MV-4-11 (cell line): ENCODE results near the gene SBF1.

Experiments
- DNase-seq: peaks from one replicate; lab custom pipeline; 2025; lab: John Stamatoyannopoulos, UW

The SBF1 gene

GRCh38 chr22:50467773-50468440 lies 6.9 kb downstream of the SBF1 start:
- no peak for DNase-seq

- no peak for DNase-seq
Measured at GRCh38 chr22:50467341-50467740, 7.5 kb downstream of the SBF1 start.

- no peak for DNase-seq
Measured at GRCh38 chr22:50465066-50465930, 9.5 kb downstream of the SBF1 start.

DNA sequence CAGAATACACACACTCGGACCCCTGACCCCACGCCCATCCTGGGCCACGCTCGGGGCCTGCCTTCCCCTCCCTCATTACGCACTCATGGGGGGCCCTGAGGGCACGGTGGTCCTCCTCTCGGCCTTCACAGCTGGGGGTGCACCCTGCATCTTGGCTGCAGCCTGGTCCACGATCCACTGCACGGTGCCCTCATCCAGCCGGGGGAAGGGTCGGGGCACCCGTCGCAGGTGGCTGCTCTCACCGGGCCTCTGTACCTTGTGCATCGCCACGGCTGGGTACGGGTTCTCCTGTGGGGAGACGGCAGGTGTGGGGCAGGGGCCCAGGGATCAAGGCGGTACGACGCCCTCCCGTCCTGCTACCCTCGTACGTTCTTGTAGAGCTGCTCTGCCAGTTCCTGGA lies 10.4 kb downstream of the SBF1 start:
- no peak for DNase-seq

- DNase-seq = no peak
Measured at GRCh38 chr22:50463188-50463900, 11.5 kb downstream of the SBF1 start.

- no peak for DNase-seq
Measured at GRCh38 chr22:50461979-50462540, 12.8 kb downstream of the SBF1 start.

- DNase-seq = no peak
Measured at GRCh38 chr22:50461536-50461935, 13.3 kb downstream of the SBF1 start.

- DNase-seq = no peak
Measured at GRCh38 chr22:50460938-50461337, 13.9 kb downstream of the SBF1 start.

DNA sequence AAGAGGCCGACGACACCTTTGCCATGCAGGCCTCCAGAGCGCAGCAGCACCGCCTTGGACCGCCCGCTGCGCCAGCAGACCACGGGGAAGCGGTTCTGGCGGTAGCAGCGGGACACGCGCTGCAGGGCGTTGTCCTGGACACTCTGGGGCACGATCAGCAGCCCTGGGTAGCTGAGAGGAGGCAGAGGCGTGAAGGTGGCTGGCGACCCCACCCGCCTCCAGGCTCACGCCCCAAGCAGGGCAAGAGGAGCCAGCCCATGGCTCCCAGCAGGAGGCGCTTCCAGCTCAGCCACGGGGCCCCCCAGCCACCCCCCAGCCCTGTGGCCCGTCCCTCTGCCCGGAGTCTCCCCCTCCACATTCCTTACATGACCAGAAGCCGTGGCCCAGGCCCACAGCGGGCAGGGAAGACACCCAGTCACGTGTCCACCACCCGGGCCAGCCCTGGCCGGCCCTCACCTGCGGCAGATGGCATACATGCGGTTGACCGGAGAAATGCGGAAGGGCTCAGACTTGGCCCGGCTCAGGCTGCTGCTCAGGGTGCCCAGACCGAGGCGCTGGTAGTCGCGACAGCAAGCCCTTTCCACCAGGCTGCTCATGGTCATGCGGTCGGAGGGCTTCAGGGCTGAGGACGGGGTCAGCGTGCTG lies 15.2 kb downstream of the SBF1 start:
- DNase-seq = no peak

DNA sequence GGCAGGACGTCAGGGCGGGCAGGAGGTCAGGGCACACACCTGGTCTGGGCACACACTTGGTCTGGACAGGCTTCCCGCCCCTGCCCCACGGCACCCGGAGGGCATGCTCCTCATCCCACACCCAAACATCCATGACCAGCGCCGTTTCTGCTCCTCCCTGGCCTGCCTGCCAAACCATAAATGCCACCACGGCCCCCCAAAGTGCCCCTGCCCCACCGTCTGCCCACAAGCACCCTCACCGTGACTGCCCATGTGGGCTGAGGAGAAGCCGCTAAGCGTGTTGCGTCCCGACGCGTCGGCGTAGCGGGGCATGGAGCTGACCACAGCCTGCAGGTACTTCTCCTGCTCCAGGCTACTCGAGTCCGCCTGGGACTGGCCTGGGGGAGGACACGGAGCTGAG lies 15.8 kb downstream of the SBF1 start:
- no peak for DNase-seq

DNA sequence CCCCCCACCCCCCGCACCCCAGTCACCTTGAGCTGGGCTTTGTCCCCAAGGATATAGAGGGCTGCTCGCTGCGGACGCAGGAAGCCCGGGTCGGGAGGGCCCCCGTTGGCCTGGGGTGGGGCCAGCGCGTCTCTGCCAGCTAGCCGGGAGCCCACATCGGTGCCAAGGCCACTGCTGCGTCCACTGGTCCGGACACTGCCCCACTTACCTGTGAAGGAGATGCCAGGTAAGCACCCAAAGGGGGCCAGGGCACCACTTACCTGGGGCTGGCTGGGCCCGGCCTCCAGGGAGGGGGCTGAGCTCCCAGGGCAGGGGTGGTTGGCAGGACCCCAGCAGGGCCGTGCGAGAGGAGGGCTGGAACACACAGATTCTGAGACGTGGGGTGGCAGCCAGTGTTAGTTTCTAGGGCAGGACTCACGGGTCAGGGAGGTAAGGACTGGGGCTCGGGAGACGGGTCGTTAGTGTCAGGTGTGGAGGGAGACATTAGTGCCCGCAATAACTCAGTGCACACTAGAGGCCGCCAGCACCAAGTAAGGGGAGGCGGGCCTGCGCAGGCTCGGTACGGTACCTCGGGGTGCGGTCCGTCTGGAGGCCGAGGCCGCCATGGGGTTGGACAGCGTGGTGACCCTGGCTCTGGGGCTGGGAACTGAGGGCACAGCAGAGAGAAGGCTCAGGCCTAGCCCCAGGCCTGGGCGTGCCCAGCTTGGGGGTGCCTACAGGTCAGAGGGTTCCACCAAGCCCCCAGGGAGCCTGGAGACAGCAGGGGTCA lies 18.2 kb downstream of the SBF1 start:
- no peak for DNase-seq

GRCh38 chr22:50456026-50456425 lies 18.8 kb downstream of the SBF1 start:
- DNase-seq = no peak

DNA sequence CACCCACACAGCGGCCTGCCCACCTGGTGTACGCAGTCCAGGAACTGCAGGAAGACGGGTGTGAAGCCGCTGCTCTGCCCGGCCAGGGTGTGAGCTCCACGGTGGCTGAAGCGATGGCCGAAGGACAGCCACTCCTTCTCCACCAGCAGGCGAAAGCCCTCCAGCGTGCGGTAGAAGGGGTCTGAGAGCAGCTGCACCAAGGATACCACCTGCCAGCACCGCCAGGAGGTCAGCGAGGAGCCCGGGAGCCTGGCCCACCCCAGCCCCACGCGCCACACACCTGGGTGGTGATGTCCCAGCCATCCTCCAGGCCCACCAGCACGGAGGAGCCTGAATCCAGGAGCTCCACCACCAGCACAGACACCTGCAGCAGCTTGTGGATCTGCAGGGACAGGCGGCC lies 19.6 kb downstream of the SBF1 start:
- DNase-seq = no peak

GRCh38 chr22:50454556-50455075 lies 20.2 kb downstream of the SBF1 start:
- no peak for DNase-seq

- no peak for DNase-seq
Measured at GRCh38 chr22:50452649-50453048, 22.2 kb downstream of the SBF1 start.

DNA sequence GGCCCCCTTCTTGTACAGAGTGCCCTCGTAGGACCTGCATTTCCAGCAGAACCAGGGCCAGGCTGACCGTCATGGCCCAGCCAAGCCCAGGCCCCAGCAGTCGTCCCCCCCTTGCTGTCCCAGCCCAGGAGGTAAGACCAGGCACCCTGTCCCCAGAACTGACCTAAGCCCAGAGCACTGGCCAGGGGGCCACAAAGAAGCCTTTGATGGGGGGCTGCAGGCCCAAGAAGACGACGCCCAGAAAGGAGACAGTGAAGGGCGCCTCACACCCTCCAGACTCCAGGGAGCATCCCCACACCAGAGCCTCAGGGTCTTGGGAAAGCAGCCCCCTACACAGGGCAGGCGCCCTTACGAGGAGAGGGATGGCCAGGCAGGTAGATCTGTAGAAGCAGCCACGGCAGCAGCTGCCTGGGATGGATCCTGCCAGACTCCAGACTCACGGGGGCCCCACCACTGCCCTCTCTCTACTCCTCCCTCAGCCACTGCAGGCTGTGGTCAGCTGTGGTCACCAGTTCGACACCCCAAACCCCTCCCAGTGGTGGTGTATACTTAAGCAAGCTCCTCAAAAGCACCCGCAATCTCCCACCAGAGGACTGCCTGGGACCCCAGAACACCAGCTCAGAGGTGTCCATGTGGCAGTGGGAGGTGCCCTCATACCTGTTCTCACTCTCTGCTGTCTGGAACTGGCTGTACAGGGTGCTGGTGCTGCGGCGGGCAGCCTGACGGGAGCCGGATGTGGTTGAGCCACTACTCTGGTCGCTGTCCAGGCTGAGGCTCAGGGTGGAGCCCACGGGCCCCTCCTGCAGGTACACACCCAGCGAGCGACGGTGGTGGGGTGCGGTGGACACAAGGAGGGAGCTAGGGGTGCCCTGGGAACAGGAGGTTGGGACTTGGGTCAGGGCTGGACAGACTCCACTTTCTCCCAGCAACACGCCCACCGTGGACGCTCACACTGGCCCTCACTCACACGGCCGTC lies 27.0 kb downstream of the SBF1 start:
- DNase-seq = no peak

- no peak for DNase-seq
Measured at GRCh38 chr22:50446708-50447575, 27.9 kb downstream of the SBF1 start.

DNA sequence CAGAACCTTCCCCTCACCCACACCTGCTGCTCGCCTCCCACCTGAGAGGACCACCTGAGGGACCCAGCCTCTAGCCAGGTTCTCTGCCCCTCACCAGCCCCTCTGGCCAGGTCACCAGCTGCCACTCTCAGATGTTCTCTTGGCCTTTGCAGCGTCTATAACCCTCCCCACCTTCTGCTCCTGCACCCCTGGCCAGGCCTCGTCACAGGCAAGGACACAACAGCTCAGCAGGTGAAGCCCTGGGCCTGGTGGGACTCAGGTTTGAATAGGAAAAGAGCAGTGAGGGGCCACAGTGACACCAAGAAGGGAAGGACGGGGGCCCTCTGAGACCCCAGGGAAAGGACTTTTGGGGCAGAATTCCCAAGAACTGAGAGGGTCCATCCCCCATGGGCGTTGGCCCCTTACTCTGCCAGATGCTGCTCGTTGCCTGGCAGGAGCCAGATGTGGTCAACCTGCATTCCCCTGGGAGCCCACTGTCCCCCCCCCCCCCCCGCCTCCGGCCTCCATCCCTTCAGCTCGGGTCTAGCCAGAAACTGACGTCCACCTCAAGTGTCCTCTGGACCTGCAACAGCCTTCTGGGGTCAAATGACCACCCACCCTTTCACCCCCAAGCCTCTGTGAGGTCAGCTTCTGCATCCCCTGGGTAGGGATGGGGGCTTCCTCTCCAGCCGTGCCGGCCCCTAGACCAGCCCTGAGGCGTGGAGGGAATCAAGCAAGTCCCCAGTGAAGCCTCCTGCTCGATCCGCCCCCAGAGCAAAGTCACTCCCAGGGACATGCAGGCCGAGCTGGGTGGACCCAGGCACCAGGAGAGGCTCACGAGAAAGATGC lies 28.7 kb downstream of the SBF1 start:
- DNase-seq = no peak
